ENCODE results near the gene ANKRD62.

Gene ANKRD62

DNA sequence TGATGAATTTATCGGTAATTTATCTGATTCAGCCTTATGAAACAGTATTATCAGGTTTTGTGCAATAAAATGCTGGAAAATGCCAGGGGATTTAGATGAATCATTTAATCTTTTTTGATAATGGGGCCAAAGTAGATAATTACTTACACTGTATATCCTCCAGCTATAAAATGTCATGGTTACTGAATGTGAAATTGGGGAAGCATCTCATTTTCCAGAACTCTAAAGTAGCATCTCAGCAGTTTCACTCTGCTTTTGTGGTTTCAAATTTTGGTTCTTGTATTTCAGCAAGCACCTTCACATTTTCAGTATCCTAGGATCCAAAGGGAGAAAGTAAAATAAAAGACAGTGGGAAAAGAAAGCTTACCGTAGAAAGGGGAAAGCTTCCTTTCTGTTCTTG lies 12.8 kb downstream of the ANKRD62 start:
- TF ChIP-seq, protein P1, sequence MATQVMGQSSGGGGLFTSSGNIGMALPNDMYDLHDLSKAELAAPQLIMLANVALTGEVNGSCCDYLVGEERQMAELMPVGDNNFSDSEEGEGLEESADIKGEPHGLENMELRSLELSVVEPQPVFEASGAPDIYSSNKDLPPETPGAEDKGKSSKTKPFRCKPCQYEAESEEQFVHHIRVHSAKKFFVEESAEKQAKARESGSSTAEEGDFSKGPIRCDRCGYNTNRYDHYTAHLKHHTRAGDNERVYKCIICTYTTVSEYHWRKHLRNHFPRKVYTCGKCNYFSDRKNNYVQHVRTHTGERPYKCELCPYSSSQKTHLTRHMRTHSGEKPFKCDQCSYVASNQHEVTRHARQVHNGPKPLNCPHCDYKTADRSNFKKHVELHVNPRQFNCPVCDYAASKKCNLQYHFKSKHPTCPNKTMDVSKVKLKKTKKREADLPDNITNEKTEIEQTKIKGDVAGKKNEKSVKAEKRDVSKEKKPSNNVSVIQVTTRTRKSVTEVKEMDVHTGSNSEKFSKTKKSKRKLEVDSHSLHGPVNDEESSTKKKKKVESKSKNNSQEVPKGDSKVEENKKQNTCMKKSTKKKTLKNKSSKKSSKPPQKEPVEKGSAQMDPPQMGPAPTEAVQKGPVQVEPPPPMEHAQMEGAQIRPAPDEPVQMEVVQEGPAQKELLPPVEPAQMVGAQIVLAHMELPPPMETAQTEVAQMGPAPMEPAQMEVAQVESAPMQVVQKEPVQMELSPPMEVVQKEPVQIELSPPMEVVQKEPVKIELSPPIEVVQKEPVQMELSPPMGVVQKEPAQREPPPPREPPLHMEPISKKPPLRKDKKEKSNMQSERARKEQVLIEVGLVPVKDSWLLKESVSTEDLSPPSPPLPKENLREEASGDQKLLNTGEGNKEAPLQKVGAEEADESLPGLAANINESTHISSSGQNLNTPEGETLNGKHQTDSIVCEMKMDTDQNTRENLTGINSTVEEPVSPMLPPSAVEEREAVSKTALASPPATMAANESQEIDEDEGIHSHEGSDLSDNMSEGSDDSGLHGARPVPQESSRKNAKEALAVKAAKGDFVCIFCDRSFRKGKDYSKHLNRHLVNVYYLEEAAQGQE (IDR thresholded peaks at IDR 0.05; ENCODE audit: insufficient read depth in 1 of 2, low read depth in 2 of 2, low read length in 2 of 2) = no peak
- TF ChIP-seq POLR2AphosphoS5 (IDR thresholded peaks at IDR 0.05; ENCODE audit: low read depth, low read length) (no peak), FOXP2 (optimal IDR thresholded peaks at IDR 0.05; ENCODE audit: borderline replicate concordance, extremely low read depth, extremely low read length, insufficient read depth) (no peak), SIN3A (IDR thresholded peaks at IDR 0.05; ENCODE audit: borderline replicate concordance, insufficient read depth, low read length) (no peak), TAF1 (IDR thresholded peaks at IDR 0.05; ENCODE audit: borderline replicate concordance, insufficient read depth, low read length) (no peak)

DNA sequence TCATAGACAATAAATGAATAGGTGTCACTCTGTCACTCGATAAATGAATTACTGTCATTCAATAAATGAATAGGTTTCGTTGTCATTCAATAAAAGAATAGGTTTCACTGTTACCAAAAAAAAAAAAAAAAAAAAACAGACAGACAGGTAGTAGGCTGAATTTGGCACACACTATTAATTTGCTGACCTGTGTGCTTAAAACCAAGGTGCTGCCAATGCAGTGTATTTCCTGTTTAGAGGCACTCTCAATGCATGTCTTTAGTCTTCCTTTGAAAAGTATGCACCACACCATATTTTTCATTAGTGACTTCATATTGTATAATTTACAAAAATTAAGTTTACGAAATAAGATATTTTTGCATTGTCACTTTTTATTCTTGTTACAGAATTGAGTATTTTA lies 16.2 kb downstream of the ANKRD62 start:
- TF ChIP-seq, protein P1 (IDR thresholded peaks at IDR 0.05; ENCODE audit: insufficient read depth in 1 of 2, low read depth in 2 of 2, low read length in 2 of 2) = no peak
- no peak for TF ChIP-seq FOXP2 (optimal IDR thresholded peaks at IDR 0.05; ENCODE audit: borderline replicate concordance, extremely low read depth, extremely low read length, insufficient read depth)
- no peak for TF ChIP-seq POLR2AphosphoS5 (IDR thresholded peaks at IDR 0.05; ENCODE audit: low read depth, low read length)
- no peak for TF ChIP-seq TAF1 (IDR thresholded peaks at IDR 0.05; ENCODE audit: borderline replicate concordance, insufficient read depth, low read length)
- no peak for TF ChIP-seq SIN3A (IDR thresholded peaks at IDR 0.05; ENCODE audit: borderline replicate concordance, insufficient read depth, low read length)

DNA sequence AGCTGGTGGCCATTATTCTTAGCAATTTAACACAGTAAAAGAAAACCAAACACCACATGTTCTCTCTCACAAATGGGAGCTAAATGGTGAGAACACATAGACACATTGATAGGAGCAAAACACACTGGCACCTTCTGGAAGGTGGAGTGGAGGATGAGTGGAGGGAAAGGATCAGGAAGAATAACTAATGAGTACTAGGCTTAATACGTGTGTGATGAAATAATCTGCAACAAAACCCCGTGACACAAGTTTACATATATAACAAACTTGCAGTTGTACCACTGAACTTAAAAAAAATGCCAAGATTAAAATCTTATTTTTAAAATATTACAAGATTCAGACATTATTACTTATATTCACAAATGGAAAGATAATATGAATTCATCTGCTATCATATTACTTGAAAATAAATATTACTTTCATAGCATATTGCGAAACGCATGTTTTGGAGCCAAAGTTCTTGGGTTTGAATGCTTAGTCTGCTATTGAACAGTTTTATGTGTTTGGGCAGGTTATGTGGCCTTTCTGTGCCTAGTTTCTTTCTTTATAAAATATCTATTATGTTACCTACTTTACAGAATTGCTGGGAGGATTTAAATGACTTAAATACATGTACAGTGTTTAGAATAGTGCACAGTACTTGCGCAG lies 20.5 kb downstream of the ANKRD62 start:
- no peak for TF ChIP-seq SIN3A (IDR thresholded peaks at IDR 0.05; ENCODE audit: borderline replicate concordance, insufficient read depth, low read length)
- no peak for TF ChIP-seq FOXP2 (optimal IDR thresholded peaks at IDR 0.05; ENCODE audit: borderline replicate concordance, extremely low read depth, extremely low read length, insufficient read depth)
- TF ChIP-seq, protein P1 (IDR thresholded peaks at IDR 0.05; ENCODE audit: insufficient read depth in 1 of 2, low read depth in 2 of 2, low read length in 2 of 2) = no peak
- no peak for TF ChIP-seq TAF1 (IDR thresholded peaks at IDR 0.05; ENCODE audit: borderline replicate concordance, insufficient read depth, low read length)
- no peak for TF ChIP-seq POLR2AphosphoS5 (IDR thresholded peaks at IDR 0.05; ENCODE audit: low read depth, low read length)

GRCh38 chr18:12119358-12119757 lies 25.7 kb downstream of the ANKRD62 start:
- TF ChIP-seq SIN3A (IDR thresholded peaks at IDR 0.05; ENCODE audit: borderline replicate concordance, insufficient read depth, low read length) (no peak), FOXP2 (optimal IDR thresholded peaks at IDR 0.05; ENCODE audit: borderline replicate concordance, extremely low read depth, extremely low read length, insufficient read depth) (no peak), TAF1 (IDR thresholded peaks at IDR 0.05; ENCODE audit: borderline replicate concordance, insufficient read depth, low read length) (no peak), POLR2AphosphoS5 (IDR thresholded peaks at IDR 0.05; ENCODE audit: low read depth, low read length) (no peak)
- TF ChIP-seq, protein P1 (IDR thresholded peaks at IDR 0.05; ENCODE audit: insufficient read depth in 1 of 2, low read depth in 2 of 2, low read length in 2 of 2) = no peak

All from PFSK-1 (cell line).